ENCODE data around the gene ELF2. TPM values are rescaled to one million over a fixed set of nuclear protein-coding genes. Genes with fewer than 3 reads are reported as not detected.

Gene ELF2
- total RNA-seq, 1 donor from 2014 or later: 33.9 TPM

GRCh38 chr4:139007640-139008039 is 169.4 kb downstream of the ELF2 start:
- no peak overlapping the region for H3K4me3 ChIP-seq
- no peaks in the 10 kb centered on the region for H3K4me1 ChIP-seq
- DNase-seq: no peak
- TF ChIP-seq CTCF (IDR thresholded peaks at IDR 0.05; ENCODE audit: borderline replicate concordance): no peak
- intact Hi-C loops (cut with micrococcal nuclease): no loop called here
- no peak overlapping the region for H3K27ac ChIP-seq (replicated peaks)
- no peaks in the 10 kb centered on the region for H3K27me3 ChIP-seq (ENCODE audit: low read depth)
- H3K9me3 ChIP-seq (replicated peaks): peaks cover 9% of the 10 kb centered on the region
- H3K36me3 ChIP-seq: no peaks in the 10 kb centered on the region

Other genes starting within 250 kb of the ELF2 start
- 8.4 TPM for gene NOCT, start 161.4 kb downstream of the ELF2 start, total RNA-seq
- 0.60 TPM for gene MGARP, start 103.0 kb upstream of the ELF2 start, total RNA-seq
- gene NAA15, start 124.3 kb upstream of the ELF2 start, total RNA-seq: 33.1 TPM
- gene NDUFC1, start 125.3 kb upstream of the ELF2 start, total RNA-seq: 222 TPM

Data from left ventricle myocardium inferior (tissue), 1 donor.